ENCODE results near the gene HNRNPA2B1.
A peak's percentile ranks its signal among the peaks of the same experiment; 100 is the strongest.
"Not testable (repeated sequence)": the region's sequence is repeated elsewhere in the genome, so short reads cannot be mapped to it uniquely, and the experiment has no call there.

The HNRNPA2B1 gene

GRCh38 chr7:26198781-26199169, 1.8 kb downstream of the HNRNPA2B1 start:
- Histone ChIP-seq H3K36me3 (ENCODE audit: control insufficient read depth in 2 of 2, insufficient read depth in 2 of 2, low read length in 2 of 2) (peaks cover 32 to 37% of the 10 kb centered on the region in 2 donors), H3K27ac (ENCODE audit: low read depth in 2 of 2, low read length in 2 of 2) (peak overlapping the region; percentile 100), H3K4me3 (ENCODE audit: low read length in 2 of 2) (peak overlapping the region; percentile 92 to 100), H3K9ac (ENCODE audit: low read depth in 1 of 2, low read length in 2 of 2) (peak overlapping the region; percentile 100), H3K9me3 (ENCODE audit: control insufficient read depth in 2 of 2, low read length in 2 of 2) (no peaks in the 10 kb centered on the region), H3K4me1 (ENCODE audit: control insufficient read depth in 2 of 2, insufficient read depth in 2 of 2, low read length in 2 of 2) (peaks cover 18 to 34% of the 10 kb centered on the region in 2 donors), H3K27me3 (ENCODE audit: control insufficient read depth in 2 of 2, insufficient read depth in 2 of 2, low read length in 2 of 2) (no peaks in the 10 kb centered on the region)

GRCh38 chr7:26198133-26198780, 2.3 kb downstream of the HNRNPA2B1 start:
- no peaks in the 10 kb centered on the region for H3K27me3 ChIP-seq (ENCODE audit: control insufficient read depth in 2 of 2, insufficient read depth in 2 of 2, low read length in 2 of 2)
- H3K9me3 ChIP-seq (ENCODE audit: control insufficient read depth in 2 of 2, low read length in 2 of 2), result no peaks in the 10 kb centered on the region
- peak overlapping the region; percentile 92 to 100 for H3K4me3 ChIP-seq (ENCODE audit: low read length in 2 of 2)
- H3K36me3 ChIP-seq (ENCODE audit: control insufficient read depth in 2 of 2, insufficient read depth in 2 of 2, low read length in 2 of 2), result peaks cover 38 to 42% of the 10 kb centered on the region in 2 donors
- H3K27ac ChIP-seq (ENCODE audit: low read depth in 2 of 2, low read length in 2 of 2), result peak overlapping the region; percentile 64 to 100
- H3K4me1 ChIP-seq (ENCODE audit: control insufficient read depth in 2 of 2, insufficient read depth in 2 of 2, low read length in 2 of 2), result peaks cover 19 to 38% of the 10 kb centered on the region in 2 donors
- peak overlapping the region; percentile 100 for H3K9ac ChIP-seq (ENCODE audit: low read depth in 1 of 2, low read length in 2 of 2)

GRCh38 chr7:26197153-26198115, 3.1 kb downstream of the HNRNPA2B1 start:
- H3K4me1 ChIP-seq (ENCODE audit: control insufficient read depth in 2 of 2, insufficient read depth in 2 of 2, low read length in 2 of 2), result peaks cover 19 to 36% of the 10 kb centered on the region in 2 donors
- peak overlapping the region; percentile 92 to 100 for H3K4me3 ChIP-seq (ENCODE audit: low read length in 2 of 2)
- no peaks in the 10 kb centered on the region for H3K27me3 ChIP-seq (ENCODE audit: control insufficient read depth in 2 of 2, insufficient read depth in 2 of 2, low read length in 2 of 2)
- no peaks in the 10 kb centered on the region for H3K9me3 ChIP-seq (ENCODE audit: control insufficient read depth in 2 of 2, low read length in 2 of 2)
- H3K36me3 ChIP-seq (ENCODE audit: control insufficient read depth in 2 of 2, insufficient read depth in 2 of 2, low read length in 2 of 2), result peaks cover 46 to 50% of the 10 kb centered on the region in 2 donors
- H3K9ac ChIP-seq (ENCODE audit: low read depth in 1 of 2, low read length in 2 of 2), result peak overlapping the region in 1 of 2 donors; percentile 100
- H3K27ac ChIP-seq (ENCODE audit: low read depth in 2 of 2, low read length in 2 of 2), result no peak overlapping the region

- no peaks in the 10 kb centered on the region for H3K9me3 ChIP-seq (ENCODE audit: control insufficient read depth in 2 of 2, low read length in 2 of 2)
- H3K36me3 ChIP-seq (ENCODE audit: control insufficient read depth in 2 of 2, insufficient read depth in 2 of 2, low read length in 2 of 2), result peaks cover 59 to 61% of the 10 kb centered on the region in 2 donors
- no peaks in the 10 kb centered on the region for H3K27me3 ChIP-seq (ENCODE audit: control insufficient read depth in 2 of 2, insufficient read depth in 2 of 2, low read length in 2 of 2)
- H3K27ac ChIP-seq (ENCODE audit: low read depth in 2 of 2, low read length in 2 of 2), result no peak overlapping the region
- H3K4me3 ChIP-seq (ENCODE audit: low read length in 2 of 2), result peak overlapping the region; percentile 23 to 26
- peaks cover 19 to 36% of the 10 kb centered on the region in 2 donors for H3K4me1 ChIP-seq (ENCODE audit: control insufficient read depth in 2 of 2, insufficient read depth in 2 of 2, low read length in 2 of 2)
- H3K9ac ChIP-seq (ENCODE audit: low read depth in 1 of 2, low read length in 2 of 2), result no peak overlapping the region
Observed at GRCh38 chr7:26195867-26196657, 4.5 kb downstream of the HNRNPA2B1 start.

- H3K27ac ChIP-seq (ENCODE audit: low read depth in 2 of 2, low read length in 2 of 2), result no peak overlapping the region
- H3K9me3 ChIP-seq (ENCODE audit: control insufficient read depth in 2 of 2, low read length in 2 of 2), result no peaks in the 10 kb centered on the region
- no peak overlapping the region for H3K9ac ChIP-seq (ENCODE audit: low read depth in 1 of 2, low read length in 2 of 2)
- no peaks in the 10 kb centered on the region for H3K27me3 ChIP-seq (ENCODE audit: control insufficient read depth in 2 of 2, insufficient read depth in 2 of 2, low read length in 2 of 2)
- H3K4me1 ChIP-seq (ENCODE audit: control insufficient read depth in 2 of 2, insufficient read depth in 2 of 2, low read length in 2 of 2), result peaks cover 19 to 36% of the 10 kb centered on the region in 2 donors
- no peak overlapping the region for H3K4me3 ChIP-seq (ENCODE audit: low read length in 2 of 2)
- H3K36me3 ChIP-seq (ENCODE audit: control insufficient read depth in 2 of 2, insufficient read depth in 2 of 2, low read length in 2 of 2), result peaks cover 68 to 70% of the 10 kb centered on the region in 2 donors
Observed at GRCh38 chr7:26195182-26195581, 5.4 kb downstream of the HNRNPA2B1 start.

- H3K9me3 ChIP-seq (ENCODE audit: control insufficient read depth in 2 of 2, low read length in 2 of 2); H3K27me3 ChIP-seq (ENCODE audit: control insufficient read depth in 2 of 2, insufficient read depth in 2 of 2, low read length in 2 of 2); H3K4me3 ChIP-seq (ENCODE audit: low read length in 2 of 2); H3K27ac ChIP-seq (ENCODE audit: low read depth in 2 of 2, low read length in 2 of 2); H3K9ac ChIP-seq (ENCODE audit: low read depth in 1 of 2, low read length in 2 of 2): not testable (repeated sequence)
- H3K4me1 ChIP-seq (ENCODE audit: control insufficient read depth in 2 of 2, insufficient read depth in 2 of 2, low read length in 2 of 2), result peaks cover 19 to 36% of the 10 kb centered on the region in 2 donors
- peaks cover 71 to 72% of the 10 kb centered on the region in 2 donors for H3K36me3 ChIP-seq (ENCODE audit: control insufficient read depth in 2 of 2, insufficient read depth in 2 of 2, low read length in 2 of 2)
Observed at GRCh38 chr7:26194764-26195163, 5.8 kb downstream of the HNRNPA2B1 start.

- Histone ChIP-seq H3K36me3 (ENCODE audit: control insufficient read depth in 2 of 2, insufficient read depth in 2 of 2, low read length in 2 of 2) (peaks cover 82 to 84% of the 10 kb centered on the region in 2 donors), H3K4me3 (ENCODE audit: low read length in 2 of 2) (no peak overlapping the region), H3K27ac (ENCODE audit: low read depth in 2 of 2, low read length in 2 of 2) (no peak overlapping the region), H3K27me3 (ENCODE audit: control insufficient read depth in 2 of 2, insufficient read depth in 2 of 2, low read length in 2 of 2) (no peaks in the 10 kb centered on the region), H3K9me3 (ENCODE audit: control insufficient read depth in 2 of 2, low read length in 2 of 2) (no peaks in the 10 kb centered on the region), H3K4me1 (ENCODE audit: control insufficient read depth in 2 of 2, insufficient read depth in 2 of 2, low read length in 2 of 2) (peaks cover 19 to 36% of the 10 kb centered on the region in 2 donors), H3K9ac (ENCODE audit: low read depth in 1 of 2, low read length in 2 of 2) (no peak overlapping the region)
Observed at GRCh38 chr7:26193432-26194207, 6.9 kb downstream of the HNRNPA2B1 start.

- H3K9ac ChIP-seq (ENCODE audit: low read depth in 1 of 2, low read length in 2 of 2), result no peak overlapping the region
- H3K36me3 ChIP-seq (ENCODE audit: control insufficient read depth in 2 of 2, insufficient read depth in 2 of 2, low read length in 2 of 2), result peaks cover 86 to 91% of the 10 kb centered on the region in 2 donors
- no peak overlapping the region for H3K27ac ChIP-seq (ENCODE audit: low read depth in 2 of 2, low read length in 2 of 2)
- H3K9me3 ChIP-seq (ENCODE audit: control insufficient read depth in 2 of 2, low read length in 2 of 2), result no peaks in the 10 kb centered on the region
- no peak overlapping the region for H3K4me3 ChIP-seq (ENCODE audit: low read length in 2 of 2)
- H3K4me1 ChIP-seq (ENCODE audit: control insufficient read depth in 2 of 2, insufficient read depth in 2 of 2, low read length in 2 of 2), result peaks cover 19 to 32% of the 10 kb centered on the region in 2 donors
- H3K27me3 ChIP-seq (ENCODE audit: control insufficient read depth in 2 of 2, insufficient read depth in 2 of 2, low read length in 2 of 2), result no peaks in the 10 kb centered on the region
Observed at GRCh38 chr7:26192485-26193087, 8.0 kb downstream of the HNRNPA2B1 start.

- H3K36me3 ChIP-seq (ENCODE audit: control insufficient read depth in 2 of 2, insufficient read depth in 2 of 2, low read length in 2 of 2), result peaks cover 80 to 92% of the 10 kb centered on the region in 2 donors
Observed at GRCh38 chr7:26191974-26192479, 8.5 kb downstream of the HNRNPA2B1 start.

More at GRCh38 chr7:26191974-26192479, 8.5 kb downstream of the HNRNPA2B1 start:
- Histone ChIP-seq H3K4me1 (ENCODE audit: control insufficient read depth in 2 of 2, insufficient read depth in 2 of 2, low read length in 2 of 2) (peaks cover 15 to 26% of the 10 kb centered on the region in 2 donors), H3K27me3 (ENCODE audit: control insufficient read depth in 2 of 2, insufficient read depth in 2 of 2, low read length in 2 of 2) (no peaks in the 10 kb centered on the region), H3K4me3 (ENCODE audit: low read length in 2 of 2) (no peak overlapping the region), H3K27ac (ENCODE audit: low read depth in 2 of 2, low read length in 2 of 2) (no peak overlapping the region), H3K9ac (ENCODE audit: low read depth in 1 of 2, low read length in 2 of 2) (no peak overlapping the region), H3K9me3 (ENCODE audit: control insufficient read depth in 2 of 2, low read length in 2 of 2) (no peaks in the 10 kb centered on the region)

Data from mucosa of rectum (tissue), 2 donors.